GM12891 (cell line): ENCODE results near the gene EPS8L3. TPM values are rescaled to one million over a fixed set of nuclear protein-coding genes. Genes with fewer than 3 reads are reported as not detected.

Experiments used
- DNase-seq: peaks from one replicate; pipeline ENCODE4 v3.0.0; 2011; ENCODE audit warnings: low spot score; ENCODE audit not compliant: insufficient read length
- FAIRE-seq: peaks from 2 replicates; lab custom pipeline; 2011; peaks lifted over from hg19 to GRCh38; lab: Jason Lieb, UNC
- PAX5 ChIP-seq: IDR thresholded peaks from 2 replicates; pipeline ENCODE4 v1.6.1; 2011; ENCODE audit warnings: low read length, moderate library complexity, mild to moderate bottlenecking; ENCODE audit not compliant: insufficient read depth, severe bottlenecking
- POLR2A ChIP-seq: IDR thresholded peaks from 2 replicates; pipeline ENCODE4 v1.6.1; 2011; ENCODE audit warnings: low read depth, low read length, control low read depth
- POLR2AphosphoS5 ChIP-seq: IDR thresholded peaks from 2 replicates; pipeline ENCODE4 v1.6.1; 2011; ENCODE audit warnings: low read depth, low read length, control low read depth
- POU2F2 ChIP-seq: IDR thresholded peaks from 2 replicates; pipeline ENCODE4 v1.6.1; 2011; ENCODE audit warnings: low read depth, mild to moderate bottlenecking, control low read depth, low read length, moderate library complexity
- SPI1 ChIP-seq: IDR thresholded peaks from 2 replicates; pipeline ENCODE4 v1.6.1; 2011; ENCODE audit warnings: low read depth, low read length, control low read depth
- TAF1 ChIP-seq: IDR thresholded peaks from 2 replicates; pipeline ENCODE4 v1.6.1; 2011; ENCODE audit warnings: low read depth, low read length, control low read depth
- polyA plus RNA-seq: library from polyadenylated mRNA; unstranded; fragments of >200 nt; gene quantifications from one replicate; pipeline ENCODE4 v1.2.1, GENCODE V29; 2012; ENCODE audit warnings: low read depth, missing spikeins, inconsistent platforms; ENCODE audit not compliant: missing spikeins

Gene EPS8L3
- polyA plus RNA-seq = not detected

GRCh38 chr1:109763646-109764415 is at the start of gene EPS8L3:
EPS8L3 (minus strand) TSS chr1:109763923; CDS start chr1:109761749, 2,174 bp downstream.
- TF ChIP-seq POLR2AphosphoS5 (no peak), POU2F2 (no peak), TAF1 (no peak), PAX5 (no peak), POLR2A (no peak), SPI1 (no peak)
- FAIRE-seq = no peak
- no peak for DNase-seq

GRCh38 chr1:109812691-109813393 is 49.1 kb upstream of the EPS8L3 start:
- TF ChIP-seq PAX5 = no peak
- DNase-seq (no peak), FAIRE-seq (no peak)

GRCh38 chr1:109808703-109809102 is 45.0 kb upstream of the EPS8L3 start:
- DNase-seq = no peak
- no peak for FAIRE-seq
- TF ChIP-seq POU2F2 = no peak
- no peak for TF ChIP-seq POLR2A
- TF ChIP-seq POLR2AphosphoS5 = no peak

GRCh38 chr1:109807822-109808680 is 44.3 kb upstream of the EPS8L3 start:
- no peak for DNase-seq
- no peak for TF ChIP-seq POU2F2
- no peak for TF ChIP-seq TAF1
- TF ChIP-seq PAX5 = no peak
- no peak for TF ChIP-seq POLR2A
- no peak for TF ChIP-seq SPI1
- TF ChIP-seq POLR2AphosphoS5 = no peak
- peak; percentile 61 for FAIRE-seq

- FAIRE-seq (no peak), DNase-seq (no peak)
- TF ChIP-seq SPI1 = no peak
- no peak for TF ChIP-seq POLR2A
- no peak for TF ChIP-seq POLR2AphosphoS5
- TF ChIP-seq TAF1 = no peak
- TF ChIP-seq PAX5 = no peak
- TF ChIP-seq POU2F2 = no peak
These were observed 43.7 kb upstream of the EPS8L3 start for GRCh38 chr1:109807402-109807801.

GRCh38 chr1:109806733-109807400 is 43.1 kb upstream of the EPS8L3 start:
- DNase-seq (no peak), FAIRE-seq (no peak)
- TF ChIP-seq TAF1 = no peak
- TF ChIP-seq POLR2A = no peak
- no peak for TF ChIP-seq POU2F2
- no peak for TF ChIP-seq POLR2AphosphoS5
- no peak for TF ChIP-seq SPI1
- TF ChIP-seq PAX5 = no peak

- TF ChIP-seq TAF1 (no peak), PAX5 (no peak), POLR2AphosphoS5 (no peak), SPI1 (no peak), POLR2A (no peak), POU2F2 (no peak)
- no peak for FAIRE-seq
These were observed 41.9 kb upstream of the EPS8L3 start for GRCh38 chr1:109805486-109806165.

GRCh38 chr1:109804660-109805059 is 40.9 kb upstream of the EPS8L3 start:
- DNase-seq = no peak
- TF ChIP-seq POLR2AphosphoS5 (no peak), POLR2A (no peak), SPI1 (no peak), PAX5 (no peak), POU2F2 (no peak), TAF1 (no peak)
- FAIRE-seq = no peak

More at GRCh38 chr1:109805486-109806165, 41.9 kb upstream of the EPS8L3 start:
- DNase-seq = no peak

- FAIRE-seq (no peak), DNase-seq (no peak)
- TF ChIP-seq POU2F2 (no peak), PAX5 (no peak)
These were observed 40.2 kb upstream of the EPS8L3 start for GRCh38 chr1:109803901-109804331.
